ENCODE data around the gene TMEM47. TPM values are rescaled to one million over a fixed set of nuclear protein-coding genes. Genes with fewer than 3 reads are reported as not detected.

TMEM47 gene
- total RNA-seq, 2 experiments from 2014 or later = not detected

DNA sequence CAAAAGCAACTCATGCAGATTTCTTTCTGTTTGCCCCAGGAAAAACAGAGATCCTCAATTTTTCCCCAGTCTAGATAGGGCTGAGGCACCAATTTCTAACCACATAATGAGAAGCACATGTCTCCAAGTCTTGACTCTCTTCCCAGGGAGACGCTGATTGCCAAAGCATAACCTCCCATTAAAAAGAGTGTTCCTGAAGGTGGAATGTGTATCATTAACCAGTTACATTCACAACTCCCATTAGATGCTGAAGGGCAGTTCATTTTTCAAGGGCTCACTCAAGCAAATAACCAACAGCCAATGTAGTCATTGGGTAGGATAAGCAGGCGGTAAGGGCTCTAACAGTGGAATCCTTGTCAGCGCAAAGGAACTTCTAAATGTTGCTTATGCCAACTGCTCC, 27.5 kb downstream of the TMEM47 start:
- Histone ChIP-seq H3K4me2 (ENCODE audit: low read length) (no peak overlapping the region), H3K9me3 (ENCODE audit: low read length) (no peaks in the 10 kb centered on the region), H3K9me2 (ENCODE audit: insufficient read depth, low read length) (no peaks in the 10 kb centered on the region), H4K20me1 (ENCODE audit: insufficient read depth, low read length) (no peaks in the 10 kb centered on the region), H3K27ac (ENCODE audit: low read depth, low read length, poor library complexity, severe bottlenecking) (no peak overlapping the region), H2AFZ (ENCODE audit: low read length) (no peak overlapping the region), H3K79me2 (ENCODE audit: insufficient read depth, low read depth, low read length) (no peaks in the 10 kb centered on the region), H3K36me3 (ENCODE audit: insufficient read depth, low read length) (no peaks in the 10 kb centered on the region), H3K4me1 (ENCODE audit: insufficient read depth, low read length, poor library complexity, severe bottlenecking) (no peaks in the 10 kb centered on the region), H3K4me3 (ENCODE audit: low read depth, low read length, poor library complexity, severe bottlenecking) (no peak overlapping the region)
- no TSS peak for BruUV-seq (replicated peaks)
- ChIA-PET POLR2A (no interaction called here), CTCF (ENCODE audit: unreplicated experiment) (no interaction called here)
- DNase-seq (ENCODE audit: low spot score) = no peak
- intact Hi-C loops (cut with micrococcal nuclease; ENCODE audit: unreplicated experiment) = no loop called here
- TF ChIP-seq EZH2phosphoT487 (IDR thresholded peaks at IDR 0.05; ENCODE audit: borderline replicate concordance, low read depth, low read length) = no peak
- TF ChIP-seq, protein P1, sequence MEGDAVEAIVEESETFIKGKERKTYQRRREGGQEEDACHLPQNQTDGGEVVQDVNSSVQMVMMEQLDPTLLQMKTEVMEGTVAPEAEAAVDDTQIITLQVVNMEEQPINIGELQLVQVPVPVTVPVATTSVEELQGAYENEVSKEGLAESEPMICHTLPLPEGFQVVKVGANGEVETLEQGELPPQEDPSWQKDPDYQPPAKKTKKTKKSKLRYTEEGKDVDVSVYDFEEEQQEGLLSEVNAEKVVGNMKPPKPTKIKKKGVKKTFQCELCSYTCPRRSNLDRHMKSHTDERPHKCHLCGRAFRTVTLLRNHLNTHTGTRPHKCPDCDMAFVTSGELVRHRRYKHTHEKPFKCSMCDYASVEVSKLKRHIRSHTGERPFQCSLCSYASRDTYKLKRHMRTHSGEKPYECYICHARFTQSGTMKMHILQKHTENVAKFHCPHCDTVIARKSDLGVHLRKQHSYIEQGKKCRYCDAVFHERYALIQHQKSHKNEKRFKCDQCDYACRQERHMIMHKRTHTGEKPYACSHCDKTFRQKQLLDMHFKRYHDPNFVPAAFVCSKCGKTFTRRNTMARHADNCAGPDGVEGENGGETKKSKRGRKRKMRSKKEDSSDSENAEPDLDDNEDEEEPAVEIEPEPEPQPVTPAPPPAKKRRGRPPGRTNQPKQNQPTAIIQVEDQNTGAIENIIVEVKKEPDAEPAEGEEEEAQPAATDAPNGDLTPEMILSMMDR (conservative IDR thresholded peaks at IDR 0.05; ENCODE audit: low read length) = no peak

DNA sequence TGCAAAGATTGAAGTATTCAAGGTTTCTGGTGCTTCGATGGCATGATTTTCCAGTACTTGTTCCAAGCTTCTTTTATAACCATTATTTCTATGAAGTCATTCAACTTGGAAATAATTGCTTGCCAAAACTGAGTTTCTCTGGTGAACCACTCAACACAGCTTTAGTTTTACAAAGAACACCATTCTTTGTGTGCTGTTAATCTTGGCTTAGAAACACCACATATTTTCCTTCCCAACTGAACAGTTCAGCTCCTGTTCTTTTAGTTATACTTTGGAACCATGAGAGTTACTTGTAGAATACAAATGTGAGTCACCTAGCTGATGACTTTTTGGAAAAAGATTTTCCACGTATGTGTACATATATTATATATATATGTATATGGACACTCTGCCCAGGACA, 32.7 kb downstream of the TMEM47 start:
- Histone ChIP-seq H4K20me1 (ENCODE audit: insufficient read depth, low read length) (no peaks in the 10 kb centered on the region), H3K4me3 (ENCODE audit: low read depth, low read length, poor library complexity, severe bottlenecking) (no peak overlapping the region), H3K4me1 (ENCODE audit: insufficient read depth, low read length, poor library complexity, severe bottlenecking) (no peaks in the 10 kb centered on the region), H2AFZ (ENCODE audit: low read length) (no peak overlapping the region), H3K27ac (ENCODE audit: low read depth, low read length, poor library complexity, severe bottlenecking) (no peak overlapping the region), H3K9me3 (ENCODE audit: low read length) (no peaks in the 10 kb centered on the region), H3K79me2 (ENCODE audit: insufficient read depth, low read depth, low read length) (no peaks in the 10 kb centered on the region), H3K36me3 (ENCODE audit: insufficient read depth, low read length) (no peaks in the 10 kb centered on the region), H3K9me2 (ENCODE audit: insufficient read depth, low read length) (no peaks in the 10 kb centered on the region), H3K4me2 (ENCODE audit: low read length) (no peak overlapping the region)
- BruUV-seq (replicated peaks) = no TSS peak
- POLR2A ChIA-PET = no interaction called here
- no peak for TF ChIP-seq EZH2phosphoT487 (IDR thresholded peaks at IDR 0.05; ENCODE audit: borderline replicate concordance, low read depth, low read length)
- TF ChIP-seq, protein P1 (conservative IDR thresholded peaks at IDR 0.05; ENCODE audit: low read length) = no peak
- no peak for DNase-seq (ENCODE audit: low spot score)
- CTCF ChIA-PET (ENCODE audit: unreplicated experiment) = no interaction called here
- intact Hi-C loops (cut with micrococcal nuclease; ENCODE audit: unreplicated experiment) = no loop called here

DNA sequence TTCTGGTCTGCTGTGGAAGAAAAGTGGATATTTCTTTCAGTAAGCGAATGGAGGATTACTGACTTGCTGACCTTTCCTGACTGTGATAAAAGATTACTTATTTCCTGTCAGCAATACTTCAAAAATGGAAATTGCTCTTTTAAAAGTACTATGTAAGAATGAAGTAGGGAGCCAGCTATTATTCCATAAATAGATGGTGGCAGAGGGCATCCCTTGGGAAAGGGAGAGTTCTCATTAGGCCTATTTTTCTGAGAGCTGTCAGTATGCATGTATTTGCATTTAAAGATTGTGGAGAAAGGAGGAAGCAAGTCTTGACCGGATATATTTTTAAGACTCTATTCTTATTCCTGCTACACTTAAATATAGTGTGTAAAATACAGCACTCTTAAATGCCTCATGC, 37.2 kb downstream of the TMEM47 start:
- H4K20me1 ChIP-seq (ENCODE audit: insufficient read depth, low read length) = no peaks in the 10 kb centered on the region
- H3K4me3 ChIP-seq (ENCODE audit: low read depth, low read length, poor library complexity, severe bottlenecking) = no peak overlapping the region
- no peak for DNase-seq (ENCODE audit: low spot score)
- no peaks in the 10 kb centered on the region for H3K4me1 ChIP-seq (ENCODE audit: insufficient read depth, low read length, poor library complexity, severe bottlenecking)
- H3K9me3 ChIP-seq (ENCODE audit: low read length) = no peaks in the 10 kb centered on the region
- H3K4me2 ChIP-seq (ENCODE audit: low read length) = no peak overlapping the region
- H3K9me2 ChIP-seq (ENCODE audit: insufficient read depth, low read length) = no peaks in the 10 kb centered on the region
- no TSS peak for BruUV-seq (replicated peaks)
- H3K79me2 ChIP-seq (ENCODE audit: insufficient read depth, low read depth, low read length) = no peaks in the 10 kb centered on the region
- intact Hi-C loops (cut with micrococcal nuclease; ENCODE audit: unreplicated experiment) = no loop called here
- no peaks in the 10 kb centered on the region for H3K36me3 ChIP-seq (ENCODE audit: insufficient read depth, low read length)
- POLR2A ChIA-PET = no interaction called here
- H2AFZ ChIP-seq (ENCODE audit: low read length) = no peak overlapping the region
- CTCF ChIA-PET (ENCODE audit: unreplicated experiment) = no interaction called here
- TF ChIP-seq, protein P1 (conservative IDR thresholded peaks at IDR 0.05; ENCODE audit: low read length) = no peak
- TF ChIP-seq EZH2phosphoT487 (IDR thresholded peaks at IDR 0.05; ENCODE audit: borderline replicate concordance, low read depth, low read length) = no peak
- H3K27ac ChIP-seq (ENCODE audit: low read depth, low read length, poor library complexity, severe bottlenecking) = no peak overlapping the region

Data from OCI-LY7 (cell line).